KMS-11 (cell line): ENCODE measurements around the gene BET1L.

Experiments used
- H2AFZ ChIP-seq: fragments of 200-600 bp; sonication (generic); 2 replicates; pipeline ENCODE4 v1.6.1; 2016; ENCODE audit warnings: antibody characterized with exemption, mixed run types, low read depth
- H3K27ac ChIP-seq: fragments of 200-600 bp; sonication (generic); 2 replicates; pipeline ENCODE4 v1.6.1; 2016; ENCODE audit warnings: mild to moderate bottlenecking, mixed run types
- H3K27me3 ChIP-seq: fragments of 200-600 bp; sonication (generic); 2 replicates; pipeline ENCODE4 v1.6.1; 2017; ENCODE audit warnings: mild to moderate bottlenecking, low read depth, mixed run types, moderate library complexity; ENCODE audit not compliant: insufficient read depth
- H3K36me3 ChIP-seq: fragments of 200-600 bp; sonication (generic); 2 replicates; pipeline ENCODE4 v1.6.1; 2017; ENCODE audit warnings: mild to moderate bottlenecking, mixed run types; ENCODE audit not compliant: insufficient read depth
- H3K4me1 ChIP-seq: fragments of 200-600 bp; sonication (generic); 2 replicates; pipeline ENCODE4 v1.6.1; 2016; ENCODE audit warnings: mild to moderate bottlenecking, low read depth, mixed run types; ENCODE audit not compliant: poor library complexity, severe bottlenecking
- H3K4me2 ChIP-seq: fragments of 200-600 bp; sonication (generic); 2 replicates; pipeline ENCODE4 v1.7.0; 2016; ENCODE audit warnings: mild to moderate bottlenecking, mixed run types
- H3K4me3 ChIP-seq: fragments of 200-600 bp; sonication (generic); IDR thresholded peaks from 2 replicates; pipeline ENCODE4 v1.6.1; 2017; ENCODE audit warnings: low read depth, low read length, mixed read lengths; ENCODE audit not compliant: insufficient read depth
- H3K79me2 ChIP-seq: fragments of 200-600 bp; sonication (generic); 2 replicates; pipeline ENCODE4 v1.6.1; 2016; ENCODE audit warnings: low read depth, mixed run types; ENCODE audit not compliant: insufficient read depth
- H3K9ac ChIP-seq: fragments of 200-600 bp; sonication (generic); 2 replicates; pipeline ENCODE4 v1.6.1; 2016; ENCODE audit warnings: mild to moderate bottlenecking, mixed run types
- H4K20me1 ChIP-seq: fragments of 200-600 bp; sonication (generic); 2 replicates; pipeline ENCODE4 v1.6.1; 2016; ENCODE audit warnings: mild to moderate bottlenecking, mixed run types; ENCODE audit not compliant: insufficient read depth
- TF ChIP-seq, protein P1 (sequence below): fragments of 200-600 bp; sonication (generic); conservative IDR thresholded peaks from 2 replicates; pipeline ENCODE4 v1.6.1; 2017; ENCODE audit warnings: low read depth, mild to moderate bottlenecking, antibody characterized with exemption, low read length, moderate library complexity, mixed read lengths

The BET1L gene

DNA sequence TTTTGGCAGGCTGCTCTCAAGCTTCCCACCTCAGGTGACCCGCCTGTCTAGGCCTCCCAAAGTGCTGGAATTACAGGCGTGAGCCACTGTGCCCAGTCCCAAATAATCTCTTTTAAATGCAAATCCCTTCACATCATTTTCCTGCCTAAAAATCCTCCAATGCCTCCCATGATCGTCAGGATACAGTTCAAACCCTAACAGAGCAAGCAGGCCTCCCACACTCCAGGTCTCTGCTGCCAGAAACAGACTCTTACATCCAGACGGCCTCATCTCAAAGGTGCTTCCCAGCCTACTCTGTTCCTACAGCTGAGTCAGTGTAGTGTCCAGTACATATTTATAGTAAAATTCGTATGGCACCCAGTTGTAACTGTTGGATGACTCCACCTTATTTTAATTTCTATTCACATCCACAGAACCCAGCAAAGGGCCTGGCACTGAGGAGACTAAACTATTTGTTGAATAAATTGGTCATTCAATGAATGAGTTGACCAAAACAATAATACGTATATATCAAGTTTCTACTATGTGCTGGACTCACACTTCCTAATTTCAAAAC lies 20.7 kb upstream of the BET1L start:
- no peaks in the 10 kb centered on the region for H3K36me3 ChIP-seq
- H3K27me3 ChIP-seq = no peaks in the 10 kb centered on the region
- H4K20me1 ChIP-seq = no peaks in the 10 kb centered on the region
- H3K4me2 ChIP-seq = no peak overlapping the region
- no peak overlapping the region for H3K4me3 ChIP-seq
- H3K79me2 ChIP-seq = no peaks in the 10 kb centered on the region
- TF ChIP-seq, protein P1, sequence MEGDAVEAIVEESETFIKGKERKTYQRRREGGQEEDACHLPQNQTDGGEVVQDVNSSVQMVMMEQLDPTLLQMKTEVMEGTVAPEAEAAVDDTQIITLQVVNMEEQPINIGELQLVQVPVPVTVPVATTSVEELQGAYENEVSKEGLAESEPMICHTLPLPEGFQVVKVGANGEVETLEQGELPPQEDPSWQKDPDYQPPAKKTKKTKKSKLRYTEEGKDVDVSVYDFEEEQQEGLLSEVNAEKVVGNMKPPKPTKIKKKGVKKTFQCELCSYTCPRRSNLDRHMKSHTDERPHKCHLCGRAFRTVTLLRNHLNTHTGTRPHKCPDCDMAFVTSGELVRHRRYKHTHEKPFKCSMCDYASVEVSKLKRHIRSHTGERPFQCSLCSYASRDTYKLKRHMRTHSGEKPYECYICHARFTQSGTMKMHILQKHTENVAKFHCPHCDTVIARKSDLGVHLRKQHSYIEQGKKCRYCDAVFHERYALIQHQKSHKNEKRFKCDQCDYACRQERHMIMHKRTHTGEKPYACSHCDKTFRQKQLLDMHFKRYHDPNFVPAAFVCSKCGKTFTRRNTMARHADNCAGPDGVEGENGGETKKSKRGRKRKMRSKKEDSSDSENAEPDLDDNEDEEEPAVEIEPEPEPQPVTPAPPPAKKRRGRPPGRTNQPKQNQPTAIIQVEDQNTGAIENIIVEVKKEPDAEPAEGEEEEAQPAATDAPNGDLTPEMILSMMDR = no peak
- H3K4me1 ChIP-seq = no peaks in the 10 kb centered on the region
- no peak overlapping the region for H3K9ac ChIP-seq
- no peak overlapping the region for H3K27ac ChIP-seq
- H2AFZ ChIP-seq = no peak overlapping the region

DNA sequence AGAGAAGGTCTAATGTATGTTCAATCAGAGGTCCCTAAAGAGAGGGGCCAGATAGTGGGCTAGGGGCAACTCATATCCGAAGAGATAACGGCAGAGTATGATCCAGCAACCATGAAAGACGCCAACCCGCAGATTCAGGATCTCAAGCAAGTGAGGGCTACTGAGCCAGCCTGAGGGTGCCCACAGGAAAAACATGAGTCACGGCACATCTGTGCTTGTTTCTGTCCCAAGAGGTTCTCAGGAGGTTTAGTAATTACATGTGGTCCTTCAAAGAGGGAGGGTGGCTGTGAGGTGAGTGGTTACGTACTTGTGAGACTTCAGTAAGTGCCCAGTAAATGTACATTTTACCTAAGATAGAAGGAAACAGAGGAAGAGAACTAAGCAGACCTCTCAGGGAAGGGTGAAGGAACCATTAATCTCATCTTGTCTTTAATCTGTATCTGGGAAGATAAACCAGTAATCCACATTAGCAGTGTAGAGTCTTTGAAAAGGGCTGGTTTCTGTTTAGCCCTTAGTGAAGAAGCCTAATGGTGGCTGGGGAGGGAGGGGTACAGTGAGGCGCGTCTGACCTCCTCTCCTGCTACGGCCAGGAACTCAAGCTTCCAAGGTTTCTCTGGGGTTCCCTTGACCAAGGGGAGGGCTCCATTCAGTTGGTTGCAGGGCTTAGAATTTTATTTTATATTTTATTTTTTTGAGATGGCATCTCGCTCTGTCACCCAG lies 18.7 kb upstream of the BET1L start:
- Histone ChIP-seq H3K27ac (peak overlapping the region; percentile 13; the same call in 1 of the 2 replicates), H2AFZ (no peak overlapping the region), H3K4me1 (no peaks in the 10 kb centered on the region), H3K4me2 (no peak overlapping the region), H3K36me3 (no peaks in the 10 kb centered on the region), H3K79me2 (no peaks in the 10 kb centered on the region), H3K9ac (no peak overlapping the region; the same call in 1 of the 2 replicates), H4K20me1 (no peaks in the 10 kb centered on the region), H3K4me3 (no peak overlapping the region), H3K27me3 (no peaks in the 10 kb centered on the region)
- TF ChIP-seq, protein P1 = no peak

DNA sequence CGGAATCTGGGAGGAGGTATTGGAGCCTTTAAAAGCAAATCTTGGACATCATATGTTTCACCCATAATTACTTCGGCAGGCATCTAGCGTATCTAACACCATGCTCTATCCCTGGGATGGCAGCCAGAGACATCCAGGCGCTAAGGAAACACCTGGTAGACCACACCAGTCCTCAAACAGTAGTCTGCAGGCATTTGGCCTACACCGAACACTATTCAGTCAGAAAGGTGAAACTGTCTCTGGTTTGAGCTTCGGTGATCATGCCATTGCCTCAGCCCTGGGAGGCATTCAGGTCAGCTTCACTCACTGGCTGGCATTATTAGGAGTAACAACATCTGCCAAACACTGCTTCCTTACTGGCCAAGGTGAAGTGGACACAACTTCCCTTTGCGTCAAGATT lies 17.2 kb upstream of the BET1L start:
- Histone ChIP-seq H3K9ac (no peak overlapping the region), H2AFZ (no peak overlapping the region), H3K36me3 (no peaks in the 10 kb centered on the region), H3K4me1 (no peaks in the 10 kb centered on the region), H3K4me2 (no peak overlapping the region), H3K27ac (no peak overlapping the region), H3K79me2 (no peaks in the 10 kb centered on the region), H4K20me1 (no peaks in the 10 kb centered on the region), H3K4me3 (no peak overlapping the region), H3K27me3 (no peaks in the 10 kb centered on the region)
- TF ChIP-seq, protein P1 = no peak

DNA sequence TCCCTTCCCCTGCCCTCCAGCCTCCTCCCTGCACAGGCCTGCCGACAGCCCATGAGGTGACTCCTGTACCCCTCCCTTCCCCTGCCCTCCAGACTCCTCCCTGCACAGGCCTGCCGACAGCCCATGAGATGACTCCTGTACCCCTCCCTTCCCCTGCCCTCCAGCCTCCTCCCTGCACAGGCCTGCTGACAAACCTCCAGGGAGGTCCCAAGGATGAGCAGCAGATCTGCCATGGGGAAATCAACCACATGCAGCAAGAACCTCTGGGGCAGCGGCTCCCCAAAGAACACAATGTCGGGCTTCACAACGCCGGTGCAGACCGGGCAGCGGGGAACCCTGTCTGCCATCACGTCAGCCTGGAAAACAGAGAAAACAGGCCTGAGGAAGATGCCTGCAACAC lies 16.7 kb upstream of the BET1L start:
- Histone ChIP-seq H3K36me3 (no peaks in the 10 kb centered on the region), H3K4me1 (no peaks in the 10 kb centered on the region), H3K79me2 (no peaks in the 10 kb centered on the region), H3K9ac (no peak overlapping the region), H3K4me3 (no peak overlapping the region), H2AFZ (no peak overlapping the region), H3K4me2 (no peak overlapping the region), H4K20me1 (no peaks in the 10 kb centered on the region), H3K27ac (no peak overlapping the region), H3K27me3 (no peaks in the 10 kb centered on the region)
- TF ChIP-seq, protein P1 = no peak
